GF-D8 (cell line): ENCODE measurements around the gene SLC16A10.
A peak's percentile ranks its signal among the peaks of the same experiment; 100 is the strongest.
"Not testable (repeated sequence)": the region's sequence is repeated elsewhere in the genome, so short reads cannot be mapped to it uniquely, and the experiment has no call there.

Experiments used
- DNase-seq: peaks from one replicate; lab custom pipeline; 2025; lab: John Stamatoyannopoulos, UW

Gene SLC16A10

GRCh38 chr6:111087106-111087835, at the start of gene SLC16A10:
TSS of gene SLC16A10 (plus strand) at chr6:111087503. CDS start at chr6:111087753, 250 bp downstream.
- peak; percentile 72 for DNase-seq

- DNase-seq: no peak
Observed at GRCh38 chr6:111038534-111039252, 48.6 kb upstream of the SLC16A10 start.

GRCh38 chr6:111041917-111042316, 45.4 kb upstream of the SLC16A10 start:
- no peak for DNase-seq

- DNase-seq: no peak
Observed at GRCh38 chr6:111047244-111047643, 40.1 kb upstream of the SLC16A10 start.

GRCh38 chr6:111050261-111051023, 36.9 kb upstream of the SLC16A10 start:
- DNase-seq: no peak

- DNase-seq: no peak
Observed at GRCh38 chr6:111052171-111052570, 35.1 kb upstream of the SLC16A10 start.

- DNase-seq: peak; percentile 12
Observed at GRCh38 chr6:111057074-111057752, 30.1 kb upstream of the SLC16A10 start.

GRCh38 chr6:111061508-111061907, 25.8 kb upstream of the SLC16A10 start:
- no peak for DNase-seq

- not testable (repeated sequence) for DNase-seq
Observed at GRCh38 chr6:111061985-111062384, 25.3 kb upstream of the SLC16A10 start.

- not testable (repeated sequence) for DNase-seq
Observed at GRCh38 chr6:111062860-111063259, 24.4 kb upstream of the SLC16A10 start.

- DNase-seq: no peak
Observed at GRCh38 chr6:111068109-111068865, 19.0 kb upstream of the SLC16A10 start.

GRCh38 chr6:111068866-111069234, 18.5 kb upstream of the SLC16A10 start:
- DNase-seq: no peak

GRCh38 chr6:111069382-111070104, 17.8 kb upstream of the SLC16A10 start:
- DNase-seq: no peak

GRCh38 chr6:111070105-111071005, 16.9 kb upstream of the SLC16A10 start:
- DNase-seq: no peak

GRCh38 chr6:111072801-111073360, 14.4 kb upstream of the SLC16A10 start:
- DNase-seq: no peak

GRCh38 chr6:111074311-111074710, 13.0 kb upstream of the SLC16A10 start:
- no peak for DNase-seq

GRCh38 chr6:111076024-111076695, 11.1 kb upstream of the SLC16A10 start:
- DNase-seq: no peak

GRCh38 chr6:111080698-111081097, 6.6 kb upstream of the SLC16A10 start:
- no peak for DNase-seq

GRCh38 chr6:111086685-111087084, 618 bp upstream of the SLC16A10 start:
- no peak for DNase-seq
